Ishikawa (cell line): ENCODE data around the gene AKAP9.

Experiments used
- CEBPB ChIP-seq: IDR thresholded peaks from 2 replicates; pipeline ENCODE4 v1.6.1; 2012
- CREB1 ChIP-seq: IDR thresholded peaks from 2 replicates; pipeline ENCODE4 v1.6.1; 2012; ENCODE audit warnings: low read depth
- EGR1 ChIP-seq: IDR thresholded peaks from 2 replicates; pipeline ENCODE4 v1.6.1; 2012
- EP300 ChIP-seq: IDR thresholded peaks from 2 replicates; pipeline ENCODE4 v1.6.1; 2012; ENCODE audit warnings: borderline replicate concordance
- FOXM1 ChIP-seq: IDR thresholded peaks from 2 replicates; pipeline ENCODE4 v1.6.1; 2012; ENCODE audit warnings: low read depth, borderline replicate concordance
- MAX ChIP-seq: IDR thresholded peaks from 2 replicates; pipeline ENCODE4 v1.6.1; 2012
- NFIC ChIP-seq: IDR thresholded peaks from 2 replicates; pipeline ENCODE4 v1.6.1; 2012
- RAD21 ChIP-seq: IDR thresholded peaks from 2 replicates; pipeline ENCODE4 v1.6.1; 2012; ENCODE audit warnings: low read depth
- REST ChIP-seq: IDR thresholded peaks from 2 replicates; pipeline ENCODE4 v1.6.1; 2012; ENCODE audit warnings: low read depth, mild to moderate bottlenecking
- TAF1 ChIP-seq: IDR thresholded peaks from 2 replicates; pipeline ENCODE4 v1.6.1; 2012; ENCODE audit warnings: low read depth, mild to moderate bottlenecking
- TCF12 ChIP-seq: IDR thresholded peaks from 2 replicates; pipeline ENCODE4 v1.6.1; 2012; ENCODE audit warnings: low read depth
- TEAD4 ChIP-seq: IDR thresholded peaks from 2 replicates; pipeline ENCODE4 v1.6.1; 2012
- USF1 ChIP-seq: IDR thresholded peaks from 2 replicates; pipeline ENCODE4 v1.6.1; 2012
- YY1 ChIP-seq: IDR thresholded peaks from 2 replicates; pipeline ENCODE4 v1.6.1; 2012; ENCODE audit warnings: low read depth
- ZBTB7A ChIP-seq: IDR thresholded peaks from 2 replicates; pipeline ENCODE4 v1.6.1; 2012; ENCODE audit warnings: low read depth

Gene AKAP9

GRCh38 chr7:91929463-91929862 lies 11.2 kb upstream of the AKAP9 start:
- TF ChIP-seq REST (no peak), MAX (no peak), NFIC (no peak), TCF12 (no peak), RAD21 (no peak), USF1 (no peak), ZBTB7A (no peak), CREB1 (no peak), EGR1 (no peak), YY1 (no peak)

- TF ChIP-seq USF1 (no peak), TCF12 (no peak), RAD21 (no peak), TAF1 (no peak), YY1 (no peak), NFIC (no peak)
These were observed 491 bp upstream of the AKAP9 start for GRCh38 chr7:91940171-91940570.

DNA sequence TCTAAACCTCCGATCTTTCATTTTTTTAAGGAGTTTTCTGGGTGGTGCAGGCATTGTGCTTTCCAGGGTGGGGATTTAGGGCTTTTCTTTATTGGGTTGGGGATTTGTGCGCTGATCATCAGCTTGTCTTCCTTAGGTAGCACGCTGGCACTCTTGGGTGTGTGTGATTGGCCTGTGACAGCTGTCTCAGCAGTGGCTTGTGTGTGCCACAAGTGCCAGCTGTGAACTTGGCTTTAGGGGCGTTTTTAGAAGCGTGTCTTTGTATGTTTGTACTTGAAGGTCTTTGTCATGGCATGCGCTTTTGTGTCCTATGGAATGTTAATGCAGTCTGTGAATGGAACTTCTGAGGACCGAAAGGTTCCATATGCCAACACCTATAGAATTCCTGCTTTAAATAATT lies 788 bp downstream of the AKAP9 start:
- TF ChIP-seq YY1 (no peak), CREB1 (no peak), EGR1 (no peak), NFIC (no peak), CEBPB (no peak), TEAD4 (no peak), MAX (no peak), ZBTB7A (no peak), TCF12 (no peak), EP300 (no peak)

DNA sequence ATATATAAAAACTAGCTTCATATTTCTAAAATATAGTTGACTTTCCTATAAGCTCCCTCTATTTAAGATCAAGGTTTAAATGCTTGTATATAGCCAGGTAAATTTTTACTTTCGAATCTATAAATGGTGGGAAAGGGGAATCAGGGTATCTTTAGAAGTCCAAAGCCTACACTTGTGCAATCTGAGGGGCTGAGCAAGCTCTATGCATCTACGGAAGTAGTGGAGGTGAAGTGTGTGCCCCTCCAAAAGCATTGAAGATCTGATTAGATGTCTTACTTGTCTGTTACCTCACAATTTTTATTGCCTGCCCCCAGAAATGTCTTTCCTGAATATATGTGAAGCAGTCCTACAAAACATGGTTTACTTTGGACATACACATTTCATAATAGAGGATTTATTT lies 1.6 kb downstream of the AKAP9 start:
- no peak for TF ChIP-seq ZBTB7A
- no peak for TF ChIP-seq YY1
- no peak for TF ChIP-seq CREB1
- no peak for TF ChIP-seq CEBPB
- TF ChIP-seq TAF1, result no peak
- no peak for TF ChIP-seq FOXM1
- TF ChIP-seq NFIC, result no peak
- TF ChIP-seq MAX, result no peak
- no peak for TF ChIP-seq EP300

DNA sequence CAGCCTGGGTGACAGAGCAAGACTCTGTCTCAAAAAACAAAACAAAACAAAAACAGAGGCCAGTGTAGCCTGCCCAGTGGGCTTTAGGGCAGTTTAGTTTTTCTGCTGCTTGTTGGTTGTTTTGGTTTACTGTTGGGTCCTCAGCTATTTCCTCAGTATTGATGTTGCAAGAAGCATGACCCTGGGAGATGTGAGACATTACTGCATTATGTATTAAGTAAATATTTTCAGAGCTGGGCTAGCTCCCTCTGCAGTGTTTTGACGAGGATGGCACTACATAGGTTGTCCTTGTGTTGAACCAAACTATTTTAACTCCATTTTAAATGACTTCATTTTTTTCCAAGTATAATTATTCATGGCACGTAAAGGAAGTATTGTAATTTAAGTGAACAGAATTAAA lies 4.8 kb downstream of the AKAP9 start:
- TF ChIP-seq CEBPB (no peak), MAX (no peak), NFIC (no peak), EP300 (no peak), YY1 (no peak), ZBTB7A (no peak), TEAD4 (no peak), TAF1 (no peak), REST (no peak), FOXM1 (no peak), USF1 (no peak), CREB1 (no peak), TCF12 (no peak), EGR1 (no peak), RAD21 (no peak)
